ENCODE results near the gene E2F2. TPM values are rescaled to one million over a fixed set of nuclear protein-coding genes. Genes with fewer than 3 reads are reported as not detected.
"Not testable (repeated sequence)": the region's sequence is repeated elsewhere in the genome, so short reads cannot be mapped to it uniquely, and the experiment has no call there.

E2F2 gene
- total RNA-seq, 1 experiment from 2014 or later = 43.2 TPM

GRCh38 chr1:23500466-23500865, 30.6 kb downstream of the E2F2 start:
- DNase-seq = no peak
- no peak overlapping the region for H3K27ac ChIP-seq
- H3K36me3 ChIP-seq = no peaks in the 10 kb centered on the region
- no peaks in the 10 kb centered on the region for H3K4me1 ChIP-seq
- no peaks in the 10 kb centered on the region for H3K27me3 ChIP-seq
- H3K9me3 ChIP-seq (replicated peaks) = no peaks in the 10 kb centered on the region
- H3K4me3 ChIP-seq = no peak overlapping the region

GRCh38 chr1:23497777-23498439, 33.1 kb downstream of the E2F2 start:
- Histone ChIP-seq H3K36me3 (no peaks in the 10 kb centered on the region), H3K4me1 (no peaks in the 10 kb centered on the region), H3K27me3 (no peaks in the 10 kb centered on the region), H3K27ac (no peak overlapping the region), H3K9me3 (replicated peaks) (no peaks in the 10 kb centered on the region), H3K4me3 (no peak overlapping the region)
- DNase-seq = no peak

GRCh38 chr1:23496490-23497181, 34.4 kb downstream of the E2F2 start:
- no peaks in the 10 kb centered on the region for H3K27me3 ChIP-seq
- no peaks in the 10 kb centered on the region for H3K36me3 ChIP-seq
- DNase-seq = no peak
- H3K4me3 ChIP-seq = no peak overlapping the region
- no peaks in the 10 kb centered on the region for H3K9me3 ChIP-seq (replicated peaks)
- no peaks in the 10 kb centered on the region for H3K4me1 ChIP-seq
- no peak overlapping the region for H3K27ac ChIP-seq

GRCh38 chr1:23494836-23495235, 36.2 kb downstream of the E2F2 start:
- not testable (repeated sequence) for H3K9me3 ChIP-seq (replicated peaks); H3K27me3 ChIP-seq; H3K27ac ChIP-seq; H3K4me3 ChIP-seq; H3K36me3 ChIP-seq; H3K4me1 ChIP-seq; DNase-seq

- not testable (repeated sequence) for DNase-seq; H3K27me3 ChIP-seq; H3K4me3 ChIP-seq; H3K36me3 ChIP-seq; H3K27ac ChIP-seq; H3K9me3 ChIP-seq (replicated peaks); H3K4me1 ChIP-seq
These were observed 38.3 kb downstream of the E2F2 start for GRCh38 chr1:23492776-23493175.

GRCh38 chr1:23492132-23492720, 38.8 kb downstream of the E2F2 start:
- H3K9me3 ChIP-seq (replicated peaks) = no peaks in the 10 kb centered on the region
- no peak for DNase-seq
- no peak overlapping the region for H3K4me3 ChIP-seq
- H3K27me3 ChIP-seq = peaks cover 6% of the 10 kb centered on the region; the same call in 1 of the 2 replicates
- H3K27ac ChIP-seq = no peak overlapping the region
- no peaks in the 10 kb centered on the region for H3K36me3 ChIP-seq
- no peaks in the 10 kb centered on the region for H3K4me1 ChIP-seq

GRCh38 chr1:23489842-23490241, 41.2 kb downstream of the E2F2 start:
- Histone ChIP-seq H3K4me1 (0 out of 2 replicates have a peak, but pooled peaks cover 2% of the 10 kb centered on the region), H3K27ac (no peak overlapping the region), H3K4me3 (no peak overlapping the region), H3K27me3 (peaks cover 6% of the 10 kb centered on the region; the same call in 1 of the 2 replicates), H3K9me3 (replicated peaks) (no peaks in the 10 kb centered on the region), H3K36me3 (no peaks in the 10 kb centered on the region)
- no peak for DNase-seq

GRCh38 chr1:23485002-23485332, 46.1 kb downstream of the E2F2 start:
- no peak for DNase-seq
- no peaks in the 10 kb centered on the region for H3K36me3 ChIP-seq
- H3K4me1 ChIP-seq = peaks cover 4% of the 10 kb centered on the region; the same call in 1 of the 2 replicates
- no peak overlapping the region for H3K27ac ChIP-seq
- H3K27me3 ChIP-seq = peaks cover 6% of the 10 kb centered on the region; the same call in 1 of the 2 replicates
- H3K4me3 ChIP-seq = peak overlapping the region; percentile 91
- no peaks in the 10 kb centered on the region for H3K9me3 ChIP-seq (replicated peaks)

- Histone ChIP-seq H3K27me3 (peaks cover 2% of the 10 kb centered on the region; the same call in 1 of the 2 replicates), H3K4me3 (peak overlapping the region; percentile 91), H3K9me3 (replicated peaks) (no peaks in the 10 kb centered on the region), H3K4me1 (peaks cover 7% of the 10 kb centered on the region; the same call in 1 of the 2 replicates), H3K36me3 (no peaks in the 10 kb centered on the region), H3K27ac (peak overlapping the region; percentile 37; the same call in 1 of the 2 replicates)
- peak; percentile 97 for DNase-seq
These were observed 46.6 kb downstream of the E2F2 start for GRCh38 chr1:23484253-23485001.

- H3K4me3 ChIP-seq = peak within 1 kb of the TSS; percentile 91
- H3K36me3 ChIP-seq = 0 out of 2 replicates have a peak, but pooled peaks cover 6% of the 10 kb centered on the region
- H3K9me3 ChIP-seq (replicated peaks) = no peaks in the 10 kb centered on the region
- peaks cover 13% of the 10 kb centered on the region; the same call in 1 of the 2 replicates for H3K4me1 ChIP-seq
- DNase-seq = peak; percentile 52 to 59
- H3K27ac ChIP-seq = peak within 1 kb of the TSS; percentile 52
- H3K27me3 ChIP-seq = no peaks in the 10 kb centered on the region; the same call in 1 of the 2 replicates
These were observed 47.4 kb downstream of the E2F2 start, which contains the start of gene ASAP3 for GRCh38 chr1:23483321-23484252. Gene ASAP3, minus strand, starts transcription at chr1:23484179. Its CDS starts 46 bp downstream, at chr1:23484133.

- H3K27me3 ChIP-seq = no peaks in the 10 kb centered on the region; the same call in 1 of the 2 replicates
- H3K36me3 ChIP-seq = 0 out of 2 replicates have a peak, but pooled peaks cover 6% of the 10 kb centered on the region
- peaks cover 13% of the 10 kb centered on the region; the same call in 1 of the 2 replicates for H3K4me1 ChIP-seq
- H3K4me3 ChIP-seq = no peak overlapping the region
- H3K27ac ChIP-seq = no peak overlapping the region
- no peak for DNase-seq
- no peaks in the 10 kb centered on the region for H3K9me3 ChIP-seq (replicated peaks)
These were observed 49.1 kb downstream of the E2F2 start for GRCh38 chr1:23481904-23482303.

GRCh38 chr1:23481026-23481597, 49.9 kb downstream of the E2F2 start:
- H3K27me3 ChIP-seq = no peaks in the 10 kb centered on the region; the same call in 1 of the 2 replicates
- no peak overlapping the region for H3K27ac ChIP-seq
- H3K36me3 ChIP-seq = 0 out of 2 replicates have a peak, but pooled peaks cover 6% of the 10 kb centered on the region
- H3K4me3 ChIP-seq = no peak overlapping the region
- peaks cover 13% of the 10 kb centered on the region; the same call in 1 of the 2 replicates for H3K4me1 ChIP-seq
- no peaks in the 10 kb centered on the region for H3K9me3 ChIP-seq (replicated peaks)
- DNase-seq = no peak
